GM18870 (cell line): ENCODE measurements around the gene NTSR1.

Experiments used
- ATAC-seq: cut with Tn5 transposase; IDR thresholded peaks from one replicate; pipeline ENCODE4 v1.9.1; 2021; ENCODE audit warnings: moderate library complexity; ENCODE audit not compliant: unreplicated experiment

NTSR1 gene

DNA sequence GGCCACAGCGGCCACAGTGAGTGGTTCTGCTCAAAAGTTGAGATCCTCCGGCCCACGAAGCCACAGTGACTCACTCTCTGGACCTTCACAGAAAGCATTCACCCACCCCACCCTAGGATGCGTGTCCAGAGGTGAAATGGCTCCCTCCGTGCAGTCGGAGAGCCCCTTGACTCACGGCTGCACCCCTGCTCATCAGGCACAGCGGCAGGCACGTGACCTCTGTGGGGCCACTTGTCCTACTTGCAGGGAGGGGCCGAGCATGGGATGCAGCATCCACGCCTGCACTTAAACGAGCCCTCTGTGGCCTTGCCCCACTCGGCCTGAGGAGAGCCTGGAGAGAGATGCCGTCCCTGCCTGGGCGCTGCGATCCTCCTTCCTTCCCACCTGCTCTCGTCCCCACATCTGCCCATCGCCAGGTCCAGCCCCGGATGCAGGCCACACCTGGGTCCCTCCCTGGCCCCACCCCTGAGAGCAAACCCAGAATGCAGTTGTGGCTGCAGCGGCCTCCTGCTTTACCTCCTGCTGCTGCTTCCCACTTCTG, 28.7 kb downstream of the NTSR1 start:
- no peak for ATAC-seq

- no peak for ATAC-seq
These were observed 29.6 kb downstream of the NTSR1 start for GRCh38 chr20:62738025-62738881.

- no peak for ATAC-seq
These were observed 30.4 kb downstream of the NTSR1 start for GRCh38 chr20:62739067-62739466.

DNA sequence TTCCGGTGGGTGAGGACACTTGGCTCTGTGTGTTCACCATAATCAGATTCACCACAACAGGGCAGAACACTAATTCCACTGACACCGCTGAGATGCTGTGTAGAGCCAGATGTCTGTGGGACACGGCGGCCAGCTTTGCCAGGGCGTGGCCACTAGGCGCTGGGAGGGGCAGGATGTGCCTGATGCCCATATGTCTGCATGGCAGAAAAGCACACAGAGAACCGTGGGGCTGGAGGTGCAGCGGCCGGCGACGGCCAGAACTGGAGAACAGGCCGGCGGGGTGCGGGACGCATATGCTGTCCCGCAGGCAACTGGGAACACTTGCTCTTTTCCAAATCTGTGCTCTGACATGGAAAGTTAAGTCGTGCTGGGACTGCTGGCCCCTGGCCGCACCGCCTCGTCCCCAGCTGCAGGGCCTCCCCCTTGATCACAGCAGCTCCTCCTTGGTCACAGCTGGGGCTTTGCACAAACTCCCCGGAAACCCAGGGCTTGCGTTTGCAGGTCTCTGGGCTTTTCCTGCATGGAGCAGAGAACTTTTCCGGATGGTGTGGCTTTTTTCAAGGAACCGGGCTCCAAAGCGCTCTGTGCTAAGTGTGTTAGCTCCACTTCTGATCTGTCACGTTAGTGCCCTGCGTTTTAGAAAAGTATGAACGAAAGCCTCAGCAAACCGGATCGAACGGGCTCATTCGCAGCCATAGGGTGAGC, 31.1 kb downstream of the NTSR1 start:
- no peak for ATAC-seq

- peak; percentile 72 for ATAC-seq
These were observed 31.9 kb downstream of the NTSR1 start for GRCh38 chr20:62740286-62741141.

DNA sequence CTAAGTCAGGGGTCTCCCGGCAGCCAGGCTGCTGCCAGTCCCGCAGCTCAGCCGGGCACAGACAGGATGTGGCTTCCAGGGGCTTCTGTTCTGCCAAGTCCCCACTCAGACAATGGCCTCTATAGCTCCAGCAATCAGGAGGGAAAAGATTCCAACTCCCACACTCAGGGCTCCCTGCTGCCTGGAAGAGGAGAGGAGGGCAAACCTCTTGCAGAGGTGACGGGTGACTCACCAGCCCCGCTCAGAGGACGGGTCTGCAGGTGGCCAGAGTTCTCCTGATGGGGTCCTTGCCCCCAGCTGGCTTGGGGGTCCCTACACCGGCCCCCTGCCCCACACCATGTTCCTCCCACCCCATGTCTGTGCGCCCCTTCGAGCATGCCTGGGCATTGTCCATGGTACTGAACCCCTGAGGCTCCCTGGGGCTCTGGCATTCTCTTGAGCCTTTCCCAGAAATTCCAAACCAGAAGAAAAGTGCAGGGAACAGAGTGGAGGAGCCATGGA, 32.6 kb downstream of the NTSR1 start:
- no peak for ATAC-seq

- no peak for ATAC-seq
These were observed 33.3 kb downstream of the NTSR1 start for GRCh38 chr20:62741701-62742491.

GRCh38 chr20:62742550-62742949, 33.9 kb downstream of the NTSR1 start:
- no peak for ATAC-seq

DNA sequence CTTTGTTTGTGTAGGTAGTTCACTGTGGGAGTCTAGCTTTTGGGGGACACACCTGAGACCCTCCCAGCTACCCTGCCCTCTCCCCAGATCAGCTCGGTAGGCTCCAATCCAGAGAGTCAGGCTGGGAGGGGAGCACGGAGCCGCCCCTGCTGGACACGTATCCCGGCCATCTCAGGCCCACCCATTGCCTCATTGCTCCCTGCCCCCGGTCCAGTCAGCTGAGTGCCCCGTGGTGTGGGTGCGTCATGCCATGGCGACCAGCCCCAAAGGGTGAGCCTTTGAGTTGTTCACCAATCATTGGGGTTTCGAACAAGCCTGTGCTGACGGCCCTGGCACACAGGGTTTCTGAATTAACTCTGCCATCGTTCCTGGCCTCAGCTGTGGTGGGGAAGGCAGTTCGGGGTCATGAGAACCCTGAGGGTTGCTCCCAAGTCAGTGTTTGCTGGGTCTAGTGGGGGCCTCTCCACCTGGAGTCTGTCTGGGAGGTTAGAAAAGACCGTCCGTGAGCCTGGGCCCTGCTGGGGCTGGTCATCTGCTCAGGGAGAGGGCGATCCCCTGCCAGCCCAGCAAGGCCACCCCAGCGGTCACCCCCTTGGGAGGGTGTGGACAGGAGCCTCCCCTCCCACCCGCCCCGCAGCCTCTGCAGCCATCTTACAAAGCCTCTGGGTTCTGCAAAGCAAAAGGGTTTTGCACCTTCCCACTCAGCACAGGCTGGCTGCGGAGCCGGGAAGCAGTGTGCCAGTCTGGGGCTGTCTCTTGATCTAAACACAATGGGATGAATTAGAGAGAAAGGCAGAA, 34.5 kb downstream of the NTSR1 start:
- no peak for ATAC-seq

GRCh38 chr20:62743777-62744317, 35.2 kb downstream of the NTSR1 start:
- ATAC-seq: no peak

DNA sequence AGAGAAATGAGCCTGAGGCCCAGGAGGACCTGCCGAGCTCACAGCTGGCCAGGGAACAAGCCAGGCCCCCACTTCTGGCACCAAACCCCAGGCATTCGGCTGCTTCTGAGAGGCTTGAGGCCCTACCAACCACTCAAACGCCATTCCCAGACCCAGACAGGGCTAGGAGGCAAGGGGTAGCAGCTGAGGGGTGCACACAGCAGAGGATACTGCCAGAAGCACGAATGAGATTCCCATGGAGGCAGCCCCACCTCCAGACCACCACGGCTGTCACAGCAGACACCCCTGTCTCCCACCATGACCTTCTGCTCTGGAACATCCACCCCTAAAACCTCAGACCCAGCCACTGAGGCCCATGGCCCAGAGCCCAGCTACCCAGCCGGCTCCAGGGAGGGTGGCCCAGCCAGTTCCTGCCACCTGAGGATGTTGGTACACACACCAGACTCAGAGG, 36.1 kb downstream of the NTSR1 start:
- ATAC-seq: no peak

DNA sequence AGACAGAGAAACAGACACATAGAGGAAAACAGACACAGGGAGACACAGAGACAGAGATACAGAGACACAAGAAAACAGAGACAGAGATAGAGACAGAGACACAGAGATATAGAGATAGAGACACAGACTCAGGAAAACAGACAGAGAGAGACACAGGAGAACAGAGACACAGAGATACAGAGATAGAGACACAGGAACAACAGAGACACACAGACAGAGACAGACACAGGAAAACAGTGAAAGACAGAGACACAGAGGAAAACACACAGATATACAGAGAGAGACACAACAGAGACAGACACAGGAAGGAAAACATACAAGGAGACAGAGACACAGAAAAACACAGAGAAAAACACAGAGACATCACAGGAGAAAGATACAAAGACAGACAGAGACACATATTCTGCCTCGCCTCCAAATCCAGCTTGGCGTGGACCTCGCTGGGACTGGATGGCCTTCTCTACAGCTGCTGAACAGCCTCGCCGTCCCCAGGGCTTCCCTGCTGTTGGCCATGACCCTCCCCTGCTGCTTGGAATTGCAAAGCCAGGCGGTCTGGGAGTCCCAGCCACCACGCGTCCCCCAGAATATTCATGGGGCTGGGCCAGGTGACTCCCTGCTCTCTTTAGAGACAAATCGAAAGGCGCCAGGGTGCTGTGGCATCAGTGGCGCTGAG, 36.8 kb downstream of the NTSR1 start:
- no peak for ATAC-seq

DNA sequence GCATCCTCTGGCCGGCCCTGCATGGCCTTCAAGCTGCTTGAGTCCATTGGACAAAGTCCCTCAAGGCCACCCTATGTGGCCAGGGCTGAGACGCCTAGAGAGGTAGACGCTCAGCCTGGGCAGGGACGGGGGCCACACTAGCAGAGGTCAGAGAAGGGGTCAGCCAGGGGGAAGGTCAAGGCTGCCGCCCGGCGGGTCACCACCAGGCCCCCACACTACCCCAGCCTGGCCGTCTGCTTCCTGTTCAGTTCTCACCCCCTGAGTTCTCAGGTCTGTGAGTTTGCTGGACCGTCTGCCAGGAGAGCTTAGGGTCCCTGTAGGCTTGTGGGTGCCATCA, 37.3 kb downstream of the NTSR1 start:
- ATAC-seq: no peak

DNA sequence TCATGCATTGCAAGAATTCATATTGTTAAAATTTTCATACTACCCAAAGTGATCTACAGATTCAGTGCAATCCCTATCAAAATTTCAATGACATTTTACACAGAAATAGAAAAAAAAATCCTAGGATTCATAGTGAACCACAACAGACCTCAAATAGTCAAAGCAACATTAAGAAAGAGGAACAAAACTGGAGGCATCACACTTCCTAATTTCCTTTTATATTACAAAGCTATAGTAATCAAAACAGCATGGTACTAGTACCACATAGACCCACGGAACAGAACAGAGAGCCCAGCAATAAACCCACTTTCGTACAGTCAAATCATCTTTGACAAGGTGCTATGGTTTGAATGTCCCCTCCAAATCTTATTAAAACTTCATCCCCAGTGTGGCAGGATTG, 39.7 kb downstream of the NTSR1 start:
- no peak for ATAC-seq

GRCh38 chr20:62749851-62750445, 41.3 kb downstream of the NTSR1 start:
- ATAC-seq: no peak

DNA sequence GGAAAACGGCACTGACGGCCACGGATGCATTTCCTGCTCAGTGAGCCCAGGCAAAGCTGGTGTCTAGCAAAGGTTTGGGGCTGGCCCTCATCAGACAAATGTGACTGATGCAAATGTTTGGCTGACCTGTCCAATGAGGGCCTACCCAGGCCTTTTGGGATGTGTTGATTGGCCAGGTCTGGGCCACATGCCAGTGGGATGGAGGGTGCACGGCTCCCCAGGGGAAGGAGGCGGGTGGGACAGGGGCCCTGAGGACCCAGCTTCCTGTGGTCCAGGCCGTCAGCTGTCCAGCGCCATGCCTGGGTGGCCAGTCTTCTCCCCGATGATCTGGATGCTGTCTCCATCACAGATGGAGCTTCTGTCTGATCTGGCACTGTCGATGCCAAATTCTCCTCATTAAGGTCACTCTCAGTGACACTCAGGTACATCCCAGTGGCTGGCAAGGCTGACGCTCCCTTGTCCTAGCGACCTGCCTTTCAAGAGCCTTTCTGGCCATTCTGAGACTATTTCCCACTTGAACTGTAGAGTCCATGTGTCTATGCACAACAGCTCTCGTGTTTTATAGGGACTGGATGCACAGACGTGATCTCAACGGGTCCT, 43.0 kb downstream of the NTSR1 start:
- no peak for ATAC-seq

- no peak for ATAC-seq
These were observed 43.6 kb downstream of the NTSR1 start for GRCh38 chr20:62752181-62752670.
